ENCODE results near the gene ATP6V1F.
"Not testable (repeated sequence)": the region's sequence is repeated elsewhere in the genome, so short reads cannot be mapped to it uniquely, and the experiment has no call there.

ATP6V1F gene

DNA sequence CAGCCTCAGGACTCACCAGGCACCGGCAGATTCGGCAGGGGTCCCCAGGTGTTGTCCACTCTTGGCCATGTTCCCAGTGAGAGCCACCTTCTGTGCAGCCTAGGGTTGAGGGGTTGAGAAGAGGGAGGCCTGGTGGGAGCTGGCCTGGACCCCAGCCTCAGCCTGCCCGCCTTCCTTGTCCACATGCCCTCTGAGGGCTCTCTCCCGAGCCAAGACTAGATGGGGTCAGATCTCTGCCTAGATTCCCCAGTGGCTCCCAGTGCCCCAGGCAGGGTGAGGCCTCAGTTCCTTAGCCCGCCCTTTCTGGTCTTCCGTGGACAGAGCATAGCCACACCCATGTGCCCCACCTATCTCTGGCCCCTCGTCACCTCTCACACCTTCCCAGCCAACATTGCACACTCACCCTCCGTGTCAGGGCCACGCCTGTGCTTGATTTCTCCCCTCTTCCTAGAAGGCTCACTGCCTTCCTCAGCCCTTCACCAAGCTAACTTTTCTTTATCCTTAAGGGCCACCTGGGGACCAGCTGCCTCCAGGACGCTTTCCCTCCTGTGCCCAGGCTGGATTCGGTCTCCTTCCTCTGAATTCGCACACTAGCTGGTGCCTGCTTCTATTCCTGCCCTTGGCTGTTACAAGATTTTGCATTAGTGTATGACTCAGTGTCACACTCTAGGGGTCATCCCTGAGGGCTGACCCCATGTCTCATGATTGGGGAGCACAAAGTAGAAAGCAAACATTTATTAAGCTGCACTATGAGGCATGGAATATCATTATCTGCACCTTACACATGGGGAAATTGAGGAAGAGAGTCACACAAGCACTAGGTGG is 40.3 kb downstream of the ATP6V1F start:
- DNase-seq (ENCODE audit: low read depth), result no peak

DNA sequence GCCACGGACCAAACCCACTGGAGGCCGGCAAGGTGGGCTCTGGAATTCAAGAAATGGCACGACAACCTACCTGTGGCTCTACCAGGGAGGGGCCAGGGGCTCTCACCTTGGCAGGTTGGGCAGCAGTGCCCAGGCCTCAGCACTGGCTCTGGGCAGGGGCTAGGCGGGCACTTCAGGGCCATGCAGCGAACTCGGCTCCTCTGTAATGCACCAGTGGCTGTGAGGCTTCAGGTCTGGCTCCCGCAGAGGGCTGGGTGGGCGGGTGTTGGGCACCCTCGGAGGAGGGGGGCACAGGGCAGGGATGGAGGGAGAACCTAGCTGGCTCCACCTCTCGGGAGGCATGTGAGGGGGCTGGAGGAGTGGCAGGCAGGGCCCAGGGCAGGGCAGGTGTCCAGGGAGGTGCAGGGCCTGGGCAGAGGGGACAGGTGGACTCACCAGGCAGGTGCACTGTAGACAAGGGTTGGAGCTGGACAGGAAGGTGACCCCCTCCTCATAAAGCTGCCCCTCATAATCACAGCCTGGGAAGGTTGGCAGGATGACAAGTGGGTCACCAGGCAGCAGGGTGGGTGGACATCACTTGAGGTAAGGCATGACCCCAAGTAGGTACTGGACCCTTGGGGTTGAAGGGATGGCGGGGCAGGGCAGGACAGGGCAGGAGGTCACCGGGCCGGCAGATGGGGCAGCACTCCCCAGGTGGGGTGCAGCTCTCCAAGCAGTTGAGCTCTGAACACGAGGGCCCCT is 41.1 kb downstream of the ATP6V1F start:
- DNase-seq (ENCODE audit: low read depth), result no peak

DNA sequence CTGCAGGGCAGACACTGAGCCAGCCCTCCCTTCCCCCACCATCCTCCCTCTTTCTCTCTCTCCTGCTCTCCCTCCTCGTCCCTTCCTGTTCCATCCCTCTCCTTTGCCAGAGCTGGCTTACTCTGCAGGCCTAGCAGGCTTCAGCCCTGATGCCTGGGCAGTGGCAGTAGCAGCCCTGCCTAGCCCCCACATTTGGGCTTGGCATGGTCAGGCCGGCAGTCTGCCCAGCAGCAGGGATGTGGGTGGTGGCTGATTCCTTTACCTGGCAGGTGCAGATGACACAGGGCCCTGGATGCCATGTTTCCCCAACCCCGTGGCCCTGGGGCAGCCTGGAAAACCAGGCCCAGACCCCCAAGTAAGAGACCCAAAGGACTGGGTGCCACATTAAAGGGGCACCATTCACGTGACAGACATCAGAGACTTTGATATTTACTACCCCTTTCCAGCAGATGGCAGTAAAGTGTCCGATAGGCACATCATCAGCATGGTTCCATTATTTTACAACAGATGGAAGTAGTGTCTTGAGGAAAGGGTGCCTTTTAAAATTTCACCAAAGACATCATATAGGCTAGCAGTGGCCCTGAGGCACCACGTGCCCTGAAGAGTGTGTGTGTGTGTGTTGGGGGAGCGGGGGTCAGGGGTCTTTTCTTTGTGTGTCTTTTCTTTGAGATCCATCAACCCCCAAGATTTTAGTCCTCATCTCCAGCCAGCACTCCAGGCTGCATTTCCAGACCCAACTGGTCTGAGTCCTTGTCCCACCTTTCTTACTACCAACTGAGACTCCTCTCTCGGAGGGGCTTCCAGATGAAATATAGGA is 41.9 kb downstream of the ATP6V1F start:
- peak; percentile 9 for DNase-seq (ENCODE audit: low read depth)

DNA sequence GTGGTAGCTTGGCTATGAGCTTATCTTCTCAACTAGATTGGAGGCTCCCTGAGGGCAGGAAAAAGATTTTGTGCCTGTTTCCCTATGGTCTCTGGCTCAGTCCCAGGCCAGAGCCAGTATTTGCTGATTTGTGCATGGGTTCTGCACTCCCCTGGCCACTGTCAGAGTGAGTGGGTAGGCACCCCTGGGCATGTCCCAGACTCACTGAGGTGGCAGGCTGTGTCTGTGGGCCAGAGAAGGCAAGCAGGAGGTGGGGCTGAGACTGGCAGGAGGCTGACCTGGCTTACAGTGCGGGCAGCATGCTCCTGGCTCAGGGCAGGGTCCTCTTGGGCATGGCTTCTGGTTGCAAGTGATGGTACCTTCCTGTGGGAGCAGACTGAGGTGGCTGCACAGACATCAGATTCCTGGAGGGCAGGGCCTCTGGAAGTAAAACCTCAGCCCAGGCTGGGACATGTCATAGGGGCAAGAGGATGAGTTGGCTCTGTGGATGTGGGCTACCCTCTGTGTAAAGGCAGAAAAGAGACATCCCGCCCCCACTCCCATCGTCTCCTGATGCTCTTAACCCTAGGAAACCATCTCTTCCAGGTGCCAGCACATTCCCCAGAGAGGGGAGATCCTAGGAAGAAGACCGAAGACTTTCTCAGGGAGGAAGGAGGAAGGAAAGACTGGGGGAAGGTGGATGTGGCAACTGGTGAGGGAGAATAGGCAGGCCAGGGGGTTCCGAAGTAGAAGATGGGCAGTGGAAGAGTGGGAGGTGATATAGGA is 43.5 kb downstream of the ATP6V1F start:
- DNase-seq (ENCODE audit: low read depth), result no peak

DNA sequence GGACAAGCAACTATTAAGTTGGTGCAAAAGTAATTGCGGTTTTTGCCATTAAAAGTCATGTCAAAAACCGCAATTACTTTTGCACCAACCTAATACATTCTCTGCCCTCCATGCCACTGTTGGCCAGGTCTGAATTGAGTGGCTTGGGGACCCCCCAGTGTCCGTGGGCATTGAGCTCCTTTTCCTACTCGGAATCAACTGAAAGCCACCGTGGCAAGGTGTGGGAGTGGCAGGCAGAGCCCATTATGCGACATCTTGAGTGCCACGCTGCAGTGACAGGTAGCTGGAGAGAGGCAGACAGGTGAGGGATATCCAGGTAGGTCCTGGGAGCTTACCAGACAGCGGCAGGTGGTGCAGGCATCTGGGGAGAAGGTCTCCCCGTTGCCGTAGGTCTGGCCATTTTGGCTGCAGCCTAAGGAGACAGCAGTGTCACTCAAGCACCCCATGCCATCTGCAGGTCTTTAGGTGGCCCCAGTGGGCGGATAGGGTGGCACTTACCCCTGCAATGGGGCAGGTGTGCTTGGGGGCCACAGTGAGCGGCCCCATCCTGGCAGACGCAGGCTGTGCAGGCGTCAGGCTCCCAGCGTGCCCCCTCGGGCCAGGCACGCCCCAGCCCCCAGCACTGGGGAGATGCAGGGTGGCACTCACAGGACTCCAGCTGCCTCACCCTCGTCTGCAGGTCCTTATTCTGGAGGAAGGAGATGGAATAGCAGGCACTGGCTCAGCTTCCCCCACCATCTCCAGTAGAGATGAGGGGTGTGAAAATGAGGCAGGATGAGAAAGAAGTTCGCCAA is 44.3 kb downstream of the ATP6V1F start:
- DNase-seq (ENCODE audit: low read depth), result no peak

DNA sequence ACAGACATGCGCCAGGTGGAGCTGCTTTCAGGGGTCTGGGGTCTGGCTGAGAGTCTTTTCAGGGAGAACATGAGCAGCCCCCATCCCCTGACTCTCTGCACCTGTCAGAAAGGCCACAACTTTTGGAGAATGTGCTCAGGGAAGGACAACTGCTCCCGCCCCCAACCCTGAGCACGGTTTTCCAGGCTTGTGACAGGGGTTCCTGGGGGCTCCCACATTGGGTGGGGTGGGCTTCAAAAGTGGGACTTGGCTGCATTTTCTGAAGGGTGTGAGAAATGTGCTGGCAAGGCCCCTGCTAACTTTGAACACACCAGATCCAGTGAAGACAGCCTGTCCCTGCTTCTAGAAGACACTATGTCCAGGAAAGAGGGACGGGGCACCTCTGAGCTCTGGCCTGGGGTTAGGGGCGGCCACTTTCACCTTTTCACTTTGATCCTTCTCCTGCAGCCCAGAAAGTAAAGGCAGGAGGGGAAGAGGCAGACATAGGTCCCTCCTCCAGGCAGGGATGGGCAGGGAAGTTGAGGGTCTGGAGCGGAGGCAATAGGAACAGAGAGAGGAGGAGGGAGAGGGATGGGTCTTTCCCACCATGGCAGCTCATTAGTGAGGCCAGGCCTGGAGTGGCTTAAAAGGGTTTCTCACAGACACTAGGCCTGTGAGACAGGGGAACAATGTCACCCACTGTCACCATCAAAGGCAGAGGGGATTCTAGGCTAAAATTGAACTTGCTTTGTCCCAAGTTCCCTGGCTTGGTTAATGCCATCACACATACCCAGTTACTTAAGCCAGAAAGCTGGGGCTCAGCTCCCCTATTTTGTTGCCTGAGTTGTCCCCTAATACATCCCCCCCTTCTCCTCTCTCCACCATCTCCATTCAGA is 46.3 kb downstream of the ATP6V1F start:
- no peak for DNase-seq (ENCODE audit: low read depth)

DNA sequence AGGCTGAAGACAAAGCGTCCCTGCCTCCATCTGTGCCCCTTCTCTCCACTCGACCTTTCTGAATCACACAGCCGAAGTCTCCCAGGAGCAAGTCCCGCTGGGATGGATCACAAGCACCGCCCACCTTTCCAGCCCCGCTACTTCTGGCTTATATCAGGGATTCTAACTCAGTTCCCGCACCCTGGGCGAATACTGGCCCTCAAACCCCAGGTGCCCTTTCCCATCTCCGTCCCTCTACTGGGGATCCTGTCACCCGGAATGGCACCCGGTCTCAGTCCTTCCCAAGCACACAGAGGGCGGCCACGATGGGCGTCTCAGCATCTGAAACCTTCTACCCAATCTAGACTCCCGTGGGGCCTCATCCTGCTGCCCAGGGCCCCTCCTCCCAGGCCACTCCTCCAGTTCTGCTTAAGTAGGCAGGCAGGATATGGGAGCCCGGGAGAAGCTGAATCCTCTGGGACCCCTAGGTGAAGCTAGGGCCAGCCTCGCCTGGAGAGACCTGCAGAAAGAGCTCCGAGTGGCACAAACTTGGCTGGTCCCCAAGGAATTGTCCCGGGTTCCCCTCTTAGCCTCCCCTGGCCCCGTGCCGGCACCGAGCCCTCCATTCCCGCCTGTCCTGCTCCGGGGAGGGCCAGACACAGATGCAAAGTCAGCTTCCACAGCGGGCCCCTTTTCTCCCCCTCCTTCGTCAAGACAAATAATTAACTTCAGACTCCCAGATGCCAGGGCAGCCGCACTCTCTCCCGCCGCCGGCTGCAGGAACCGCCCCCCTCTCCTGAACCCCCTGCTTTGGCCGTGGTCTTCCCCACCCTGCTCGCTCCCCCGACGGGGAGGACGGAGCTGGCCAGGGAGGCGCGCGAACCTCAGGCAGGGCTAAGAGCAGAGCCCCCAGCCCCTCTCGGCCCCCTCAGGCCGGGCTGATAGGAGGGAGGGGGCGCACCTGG is 47.2 kb downstream of the ATP6V1F start:
- no peak for DNase-seq (ENCODE audit: low read depth)

DNA sequence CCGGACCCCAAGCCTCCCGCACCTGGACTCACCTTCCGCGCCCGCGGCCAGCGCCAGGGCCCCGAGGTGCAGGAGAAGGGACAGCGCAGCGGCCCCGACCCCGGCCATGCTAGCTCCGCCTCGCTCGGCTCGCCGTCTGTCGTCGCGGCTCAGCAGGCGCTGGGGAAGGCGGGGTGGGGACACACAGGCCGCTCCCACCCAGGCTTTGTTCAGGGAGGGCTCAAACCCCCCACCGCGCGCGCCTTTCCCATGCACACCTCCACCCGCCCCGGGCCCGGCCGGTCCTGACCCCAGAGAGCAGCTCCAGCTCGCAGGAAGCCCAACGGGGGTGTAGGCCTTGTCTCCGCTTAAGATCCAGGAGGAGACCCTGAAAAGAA is 47.9 kb downstream of the ATP6V1F start, which contains the start of gene KCP:
KCP (minus strand) TSS at position 141 of the 377 bp plus-strand sequence; CDS start at position 108, 33 bp downstream.
- DNase-seq (ENCODE audit: low read depth), result no peak

DNA sequence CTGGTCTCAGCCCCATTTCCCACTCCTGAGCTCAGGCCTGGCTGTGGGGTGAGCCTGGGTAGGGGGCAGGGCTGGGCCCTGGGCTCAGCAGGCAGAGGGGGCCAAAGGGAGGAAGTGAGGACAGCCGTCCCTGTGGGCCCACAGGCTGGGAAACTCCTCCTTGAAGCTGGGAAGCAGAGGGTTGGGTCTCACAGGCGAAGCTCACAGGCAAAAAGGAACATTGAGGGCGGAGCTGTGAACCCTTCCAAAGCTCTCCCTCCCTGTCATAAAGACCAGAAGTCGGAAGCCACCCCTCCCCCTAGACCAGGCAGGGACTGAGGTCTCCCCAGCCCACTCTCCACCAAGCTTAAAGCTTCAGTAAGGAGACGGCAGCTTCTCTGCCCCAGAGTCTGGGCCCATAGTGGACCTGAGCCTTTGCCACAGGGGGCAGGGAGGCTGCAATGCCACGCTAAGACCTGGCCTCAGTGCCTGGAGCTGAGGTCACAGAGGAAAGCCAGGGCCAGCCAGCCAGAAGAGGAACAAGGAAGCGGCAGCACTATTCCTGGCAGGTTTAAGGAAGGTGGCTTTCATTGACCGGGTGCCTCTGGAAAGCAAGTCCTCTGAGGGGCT is 48.9 kb downstream of the ATP6V1F start:
- no peak for DNase-seq (ENCODE audit: low read depth)

DNA sequence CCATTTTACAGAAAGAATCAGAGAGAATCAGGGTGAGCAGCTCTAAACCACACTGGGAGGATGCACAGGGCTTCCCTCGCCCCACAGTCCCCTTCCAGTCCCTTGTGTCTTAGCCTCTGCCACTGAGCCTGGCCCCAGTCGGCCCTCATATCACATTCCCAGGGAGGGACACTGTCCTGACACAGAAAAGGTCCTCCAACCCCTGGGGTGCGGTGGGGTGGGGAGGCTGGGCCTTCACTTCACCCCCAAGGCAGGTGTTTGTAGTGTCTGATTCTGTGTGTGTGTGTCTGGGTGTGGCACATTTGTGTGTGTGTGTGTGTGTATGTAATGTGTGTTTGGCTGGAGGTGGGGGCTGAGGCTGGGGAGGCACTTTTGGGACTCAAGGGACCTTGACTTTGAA is 49.6 kb downstream of the ATP6V1F start:
- DNase-seq (ENCODE audit: low read depth), result no peak

DNA sequence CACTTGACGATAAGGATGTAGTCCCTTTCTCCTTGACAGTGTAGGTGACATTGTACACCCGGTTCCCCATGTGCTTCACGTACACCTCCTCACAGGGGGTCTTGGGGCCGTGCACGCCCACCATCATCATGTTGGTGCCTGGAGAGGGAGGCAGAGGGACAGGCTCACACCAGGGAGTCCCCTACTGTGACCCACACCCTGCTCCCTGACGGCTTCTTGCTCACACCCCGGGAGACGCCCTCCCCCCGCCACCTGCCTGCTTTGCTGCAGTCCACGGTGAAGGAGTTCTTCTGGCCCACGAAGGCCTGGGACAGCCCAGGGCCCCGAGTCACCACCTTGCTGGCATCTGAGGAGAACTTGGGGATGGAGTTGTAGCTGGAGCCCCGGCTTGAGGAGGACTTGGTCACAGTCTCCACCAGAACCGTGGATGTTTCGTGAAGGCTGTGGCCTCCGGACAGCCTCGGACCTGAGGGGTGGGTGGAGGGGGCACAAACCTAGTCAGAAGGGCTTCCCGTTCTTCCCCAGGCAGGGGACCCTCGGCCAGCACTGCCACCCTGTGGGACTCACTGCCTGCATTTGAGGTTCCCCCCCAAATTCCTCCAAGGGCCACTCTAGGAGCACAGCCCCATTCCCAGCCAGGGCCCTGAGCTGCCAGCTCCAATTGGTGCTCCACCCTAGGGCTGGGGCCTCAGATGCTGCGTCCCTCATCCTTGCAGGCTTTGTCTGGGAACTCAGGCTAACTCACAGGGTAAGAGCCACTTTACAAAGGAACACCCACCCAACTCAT is 50.2 kb downstream of the ATP6V1F start:
- not testable (repeated sequence) for DNase-seq (ENCODE audit: low read depth)

DNA sequence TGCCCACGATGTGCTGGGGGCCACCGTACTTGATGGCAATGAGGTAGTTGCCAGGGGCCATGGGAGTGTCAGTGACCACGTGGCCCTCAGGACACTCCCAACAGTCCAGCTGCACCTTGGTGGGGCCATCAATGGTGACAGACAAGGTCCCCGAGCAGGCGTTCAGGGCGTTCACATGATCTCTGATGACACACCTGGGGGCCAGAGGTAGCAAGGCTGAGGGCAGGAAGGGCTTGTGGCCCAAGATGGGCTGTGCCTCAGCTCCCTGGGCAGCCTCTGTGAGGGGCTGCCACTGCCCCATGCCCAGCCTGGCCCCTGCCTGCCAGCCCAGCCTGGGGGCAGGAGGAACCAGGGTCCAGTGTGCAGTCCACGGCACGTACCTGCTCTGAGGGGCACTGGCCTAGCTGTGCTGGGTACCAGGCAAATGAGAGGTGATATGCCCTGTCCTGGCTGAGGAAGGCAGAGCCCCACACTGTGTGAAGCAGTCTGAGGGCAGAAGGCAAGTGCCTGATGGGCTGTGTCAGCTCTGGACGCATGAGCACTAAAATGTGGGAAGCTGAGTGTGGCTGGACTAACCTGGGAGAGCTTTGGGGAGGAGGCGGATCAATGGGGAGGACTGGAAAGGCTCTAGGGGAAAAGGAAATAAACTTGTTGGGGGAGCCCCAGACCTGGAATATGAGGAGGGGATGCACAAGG is 51.4 kb downstream of the ATP6V1F start:
- no peak for DNase-seq (ENCODE audit: low read depth)

DNA sequence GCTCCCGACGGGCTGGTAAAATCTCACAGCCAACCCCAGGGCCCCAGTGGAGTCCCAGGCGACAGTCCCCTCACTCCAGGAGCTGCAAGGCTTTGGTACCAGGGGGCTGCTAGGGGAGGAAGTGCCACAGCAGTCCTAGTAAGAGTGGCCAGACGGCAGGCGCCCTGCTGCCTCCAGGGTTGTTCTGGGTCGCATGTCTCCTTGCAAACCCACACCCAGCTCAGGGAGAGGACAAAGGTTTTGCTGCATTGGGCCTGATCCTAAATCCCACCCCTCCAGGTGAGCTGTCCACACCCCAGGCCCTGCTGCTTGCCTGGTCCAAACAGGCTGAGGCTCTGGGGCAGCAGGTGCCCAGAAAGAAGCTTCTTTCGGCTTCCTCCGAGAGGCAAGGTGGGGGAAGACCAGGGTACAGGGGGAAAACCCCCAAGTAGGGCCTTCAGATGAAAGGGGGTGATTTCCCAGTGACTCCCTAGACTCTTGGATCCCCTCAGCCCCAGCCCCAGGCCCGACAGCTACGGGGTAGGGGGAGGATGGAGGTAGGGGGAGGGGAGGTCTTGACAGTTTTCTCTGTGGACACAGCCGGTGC is 52.0 kb downstream of the ATP6V1F start:
- no peak for DNase-seq (ENCODE audit: low read depth)

DNA sequence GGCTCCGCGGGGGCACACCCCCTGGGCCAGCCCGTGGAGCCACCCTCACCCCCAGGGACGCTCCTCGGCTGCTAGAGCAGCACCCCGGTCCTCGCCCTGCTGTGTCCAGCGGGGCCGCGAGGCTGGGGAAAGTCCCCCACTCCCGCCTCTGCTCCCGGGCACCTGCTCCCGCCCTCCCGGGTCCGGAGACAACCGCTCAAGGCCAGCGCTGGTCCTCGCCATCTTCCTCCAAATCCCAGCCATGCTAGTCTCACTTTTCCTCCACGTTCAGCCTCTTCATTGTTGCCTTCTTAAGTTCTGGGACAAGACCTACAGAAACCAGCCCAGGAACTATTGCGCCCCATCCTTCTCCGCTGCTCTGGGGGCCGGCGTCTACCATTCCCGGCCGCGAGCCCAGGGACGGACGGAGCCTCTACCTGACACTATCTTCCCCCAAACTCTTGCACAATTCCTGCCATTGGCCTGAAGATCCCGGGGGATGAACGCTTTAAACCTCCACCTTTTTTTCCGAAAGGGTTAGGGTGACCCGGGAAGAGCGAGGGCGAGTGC is 52.7 kb downstream of the ATP6V1F start:
- no peak for DNase-seq (ENCODE audit: low read depth)
